Astrocyte (in vitro differentiated cells and primary cell): ENCODE data around the gene CASK.

Source experiments
- EZH2 ChIP-seq: IDR thresholded peaks from 2 replicates; pipeline ENCODE4 v1.6.1; 2012; ENCODE audit warnings: mild to moderate bottlenecking, low read length, inconsistent platforms; ENCODE audit not compliant: insufficient read depth
- TF ChIP-seq, protein P1 (sequence below): IDR thresholded peaks from 2 replicates; pipeline ENCODE4 v1.5.1; 2011; ENCODE audit warnings: low read depth, mild to moderate bottlenecking, inconsistent platforms, low read length, moderate library complexity; ENCODE audit not compliant: insufficient read depth

DNA sequence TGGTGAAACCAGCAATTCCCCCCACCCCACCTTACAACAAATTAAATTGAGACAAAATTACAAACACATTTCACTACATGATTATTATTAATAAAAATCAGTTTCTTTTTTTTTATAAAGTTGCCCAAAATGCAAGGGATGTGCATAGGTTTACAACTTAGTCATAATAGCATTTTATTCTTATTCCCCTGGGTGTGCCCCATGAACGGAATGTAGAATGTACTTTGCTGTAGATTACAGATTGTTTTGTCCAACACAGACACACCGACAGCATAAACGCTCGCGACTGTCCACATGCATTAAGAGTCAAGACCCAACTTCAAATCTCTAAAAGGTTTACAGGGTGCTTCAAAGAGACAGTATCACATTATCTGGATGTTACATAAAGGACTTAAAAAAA, 403.9 kb downstream of the CASK start:
- TF ChIP-seq, protein P1, sequence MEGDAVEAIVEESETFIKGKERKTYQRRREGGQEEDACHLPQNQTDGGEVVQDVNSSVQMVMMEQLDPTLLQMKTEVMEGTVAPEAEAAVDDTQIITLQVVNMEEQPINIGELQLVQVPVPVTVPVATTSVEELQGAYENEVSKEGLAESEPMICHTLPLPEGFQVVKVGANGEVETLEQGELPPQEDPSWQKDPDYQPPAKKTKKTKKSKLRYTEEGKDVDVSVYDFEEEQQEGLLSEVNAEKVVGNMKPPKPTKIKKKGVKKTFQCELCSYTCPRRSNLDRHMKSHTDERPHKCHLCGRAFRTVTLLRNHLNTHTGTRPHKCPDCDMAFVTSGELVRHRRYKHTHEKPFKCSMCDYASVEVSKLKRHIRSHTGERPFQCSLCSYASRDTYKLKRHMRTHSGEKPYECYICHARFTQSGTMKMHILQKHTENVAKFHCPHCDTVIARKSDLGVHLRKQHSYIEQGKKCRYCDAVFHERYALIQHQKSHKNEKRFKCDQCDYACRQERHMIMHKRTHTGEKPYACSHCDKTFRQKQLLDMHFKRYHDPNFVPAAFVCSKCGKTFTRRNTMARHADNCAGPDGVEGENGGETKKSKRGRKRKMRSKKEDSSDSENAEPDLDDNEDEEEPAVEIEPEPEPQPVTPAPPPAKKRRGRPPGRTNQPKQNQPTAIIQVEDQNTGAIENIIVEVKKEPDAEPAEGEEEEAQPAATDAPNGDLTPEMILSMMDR, result no peak
- no peak for TF ChIP-seq EZH2
